ENCODE results near the gene TMEM243.

TMEM243 gene

DNA sequence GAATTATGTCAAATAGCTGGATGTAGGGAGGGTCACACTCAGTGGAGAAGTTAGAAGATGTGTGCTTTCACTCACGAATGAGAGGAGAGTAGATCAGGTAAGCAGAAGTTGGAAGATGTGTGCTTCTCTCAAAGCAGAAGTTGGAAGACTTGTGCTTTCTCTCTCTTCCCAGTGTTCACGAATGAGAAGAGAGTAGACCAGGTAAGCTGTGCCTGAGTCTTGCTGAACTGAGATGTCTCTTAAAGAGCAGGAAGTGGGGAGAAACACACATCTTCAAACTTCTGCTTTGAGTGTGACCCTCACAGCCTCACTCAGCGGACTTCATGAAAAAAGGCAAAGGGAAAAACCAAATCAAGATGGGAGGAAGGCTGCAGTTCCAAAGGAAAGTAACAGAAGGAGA, 7.0 kb upstream of the TMEM243 start:
- TF ChIP-seq CTCF (IDR thresholded peaks at IDR 0.05) = no peak

DNA sequence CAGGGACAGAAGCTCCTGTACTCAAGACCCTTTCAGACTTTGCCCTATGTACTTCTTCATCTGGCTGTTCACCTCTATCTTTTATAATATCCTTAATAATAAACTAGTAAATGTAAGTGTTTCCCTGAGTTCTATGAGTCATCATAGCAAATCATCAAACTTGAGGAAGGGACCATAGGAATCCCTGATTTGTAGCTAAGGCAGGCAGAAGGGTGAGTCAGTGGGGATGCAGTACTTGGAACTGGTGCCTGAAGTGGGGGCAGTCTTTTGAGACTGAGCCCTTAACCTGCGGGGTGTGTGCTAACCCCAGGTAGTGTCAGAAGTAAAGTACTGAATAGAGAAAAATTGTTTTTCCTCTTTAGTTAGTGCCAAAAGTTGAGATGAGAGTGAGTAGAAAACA, 6.2 kb upstream of the TMEM243 start:
- no peak for TF ChIP-seq CTCF (IDR thresholded peaks at IDR 0.05)

GRCh38 chr7:87223666-87224065, 4.1 kb upstream of the TMEM243 start:
- TF ChIP-seq CTCF (IDR thresholded peaks at IDR 0.05) = no peak

- no peak for TF ChIP-seq CTCF (IDR thresholded peaks at IDR 0.05)
Measured at GRCh38 chr7:87220734-87221215, 1.2 kb upstream of the TMEM243 start.

- no peak for TF ChIP-seq CTCF (IDR thresholded peaks at IDR 0.05)
Measured at GRCh38 chr7:87220026-87220733, 648 bp upstream of the TMEM243 start.

DNA sequence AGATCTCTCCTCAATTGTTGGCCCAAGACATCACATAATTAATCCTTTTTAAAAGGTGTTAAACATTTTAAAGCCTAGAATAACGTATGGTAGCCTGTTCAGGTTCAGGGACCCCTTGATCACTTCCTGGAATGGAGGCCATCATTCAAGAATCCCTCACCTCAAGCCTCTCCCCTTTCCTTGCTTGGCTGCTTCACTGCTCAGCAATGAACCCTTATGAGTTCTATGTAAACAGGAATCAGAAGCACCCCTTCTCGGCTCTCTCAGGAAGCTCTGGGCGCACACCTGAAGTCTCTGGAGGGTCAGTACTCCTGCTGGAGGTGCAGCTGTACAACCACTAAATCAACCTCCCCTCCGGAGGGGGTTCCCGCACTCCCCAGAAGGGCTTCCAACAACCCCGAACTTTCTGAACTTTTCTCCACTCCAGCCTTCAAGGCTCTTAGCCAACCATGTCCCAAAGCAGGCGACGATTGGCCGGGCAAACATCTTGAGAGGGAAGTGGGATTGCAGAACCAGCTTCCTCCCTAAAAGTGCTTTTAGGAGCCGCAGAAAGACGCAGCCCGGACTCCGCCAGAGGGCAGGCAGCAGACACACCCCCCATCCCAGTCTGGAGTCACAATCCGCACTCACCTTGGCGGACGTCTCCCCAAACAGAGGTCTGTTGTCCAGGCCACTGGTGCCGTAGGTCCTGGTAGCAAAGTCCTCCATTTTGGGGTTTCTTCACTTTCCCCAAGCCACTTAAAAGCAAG, 562 bp downstream of the TMEM243 start:
- no peak for TF ChIP-seq CTCF (IDR thresholded peaks at IDR 0.05)

GRCh38 chr7:87217983-87218653, 1.4 kb downstream of the TMEM243 start:
- TF ChIP-seq CTCF (IDR thresholded peaks at IDR 0.05) = no peak

Measured in LNCAP (cell line).